ENCODE results near the gene AFF3.
A peak's percentile ranks its signal among the peaks of the same experiment; 100 is the strongest.

The AFF3 gene

DNA sequence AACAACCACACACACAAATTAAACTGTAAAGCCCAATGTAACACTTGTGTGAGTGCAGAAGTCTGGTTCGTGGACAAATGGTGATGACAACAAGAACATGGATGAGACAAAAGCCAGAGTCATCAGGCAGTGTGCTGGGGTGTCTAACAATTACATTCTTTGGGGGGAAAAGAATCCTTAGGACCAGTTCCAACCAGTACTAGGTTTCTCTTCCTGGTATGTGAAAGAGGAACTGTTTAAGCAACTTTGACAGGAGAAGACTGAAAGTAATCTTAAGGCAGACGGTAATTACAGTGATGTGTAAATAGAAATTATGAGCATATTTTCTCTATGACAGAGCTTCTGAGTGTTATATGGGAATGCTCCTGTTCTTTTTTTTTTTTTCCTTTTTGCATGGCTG is 133.4 kb downstream of the AFF3 start:
- DNase-seq (ENCODE audit: low read depth): peak; percentile 64

- DNase-seq (ENCODE audit: low read depth): no peak
Observed at GRCh38 chr2:100006516-100006915, 135.9 kb downstream of the AFF3 start.

DNA sequence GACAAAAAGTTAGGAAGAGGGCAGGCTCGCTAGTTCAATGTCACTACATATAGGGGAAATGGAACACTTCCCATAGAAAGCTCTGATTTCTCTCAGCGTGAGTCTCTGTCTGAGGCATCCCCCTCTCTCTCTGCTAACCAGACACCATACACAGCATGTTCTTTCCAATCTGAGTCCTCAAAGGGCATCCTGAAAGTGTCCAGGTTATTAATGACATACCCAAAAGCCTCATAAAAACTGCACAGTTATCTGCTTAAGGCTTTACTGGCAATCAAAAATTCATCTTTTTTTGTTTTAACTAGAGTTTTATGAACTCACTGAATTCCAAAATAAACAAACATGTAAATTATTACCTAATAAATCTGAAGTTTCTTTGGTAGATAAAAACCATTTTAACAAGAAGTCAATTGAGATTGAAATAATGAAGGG is 137.4 kb downstream of the AFF3 start:
- no peak for DNase-seq (ENCODE audit: low read depth)

DNA sequence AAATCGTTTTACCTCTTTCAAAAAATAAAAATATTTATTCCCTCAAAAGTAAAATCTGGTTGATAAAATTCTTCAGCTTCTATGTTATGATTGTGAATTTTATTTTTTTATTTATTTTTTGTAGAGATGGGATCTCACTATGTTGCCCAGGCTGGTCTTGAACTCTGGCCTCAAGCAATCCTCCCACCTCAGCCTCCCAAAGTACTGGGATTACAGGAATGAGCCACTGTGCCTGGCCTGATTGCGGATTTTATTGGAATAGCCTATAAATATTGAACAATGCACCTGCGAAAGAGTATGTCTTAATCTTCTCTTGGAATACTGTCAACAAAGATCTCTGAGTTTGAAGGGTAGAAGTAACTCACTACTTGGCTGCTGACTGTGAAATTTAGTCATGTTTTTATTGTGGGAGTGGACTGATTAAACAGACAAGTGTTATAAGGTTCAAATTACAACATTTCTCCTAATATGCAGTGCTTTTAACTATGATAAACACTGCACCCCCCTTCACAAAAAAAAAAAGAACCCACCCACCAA is 138.0 kb downstream of the AFF3 start:
- no peak for DNase-seq (ENCODE audit: low read depth)

GRCh38 chr2:100002059-100002458 is 140.3 kb downstream of the AFF3 start:
- DNase-seq (ENCODE audit: low read depth): no peak

- no peak for DNase-seq (ENCODE audit: low read depth)
Observed at GRCh38 chr2:100000915-100001707, 141.3 kb downstream of the AFF3 start.

DNA sequence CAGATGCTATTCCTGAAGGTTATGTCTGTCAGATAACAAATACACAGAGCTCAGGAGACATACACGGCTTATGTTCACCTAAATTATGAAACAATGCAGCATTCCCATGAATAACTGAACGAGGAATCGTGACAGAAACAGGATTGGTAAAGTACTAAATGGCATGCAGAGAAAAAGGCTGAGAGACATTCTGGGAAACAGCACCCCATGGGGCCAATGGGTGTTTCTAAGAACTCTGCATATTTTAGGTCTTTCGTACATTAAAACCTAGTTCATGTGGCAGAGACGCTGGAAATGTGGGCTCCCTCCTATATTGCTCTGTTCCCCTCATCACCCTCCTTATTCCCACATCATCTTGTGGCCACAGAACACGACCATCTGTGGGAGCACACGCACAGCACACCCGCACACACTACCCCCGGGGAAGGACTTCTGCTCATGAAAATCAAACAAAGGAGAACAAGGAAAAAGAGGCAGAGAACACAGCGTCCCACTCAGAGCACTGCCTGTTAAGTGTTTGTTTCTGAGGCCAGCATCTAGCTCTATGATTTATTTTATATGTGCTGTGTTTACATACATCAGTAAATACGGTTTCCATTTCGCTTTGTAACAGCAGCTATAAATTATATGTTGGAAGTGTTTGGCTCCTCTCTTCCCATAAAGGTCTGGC is 143.6 kb downstream of the AFF3 start:
- no peak for DNase-seq (ENCODE audit: low read depth)

DNA sequence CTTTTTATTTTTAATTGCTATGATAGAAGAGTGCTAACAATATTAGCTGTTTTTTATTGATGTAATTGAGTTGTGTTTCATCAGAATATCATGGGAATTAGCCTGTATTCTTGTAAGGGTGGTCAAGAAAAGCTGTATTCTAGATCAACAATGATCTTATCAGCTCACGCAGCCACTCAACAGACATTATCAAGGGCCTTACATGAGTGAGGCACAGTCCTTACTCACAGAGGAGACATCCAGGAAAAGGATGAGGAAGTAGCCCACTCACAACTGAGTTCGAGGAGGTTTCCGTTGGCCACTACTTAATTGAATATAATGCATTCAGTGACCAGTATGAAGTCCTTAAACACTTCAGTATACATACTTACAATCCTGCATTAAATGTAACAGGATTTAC is 152.5 kb downstream of the AFF3 start:
- no peak for DNase-seq (ENCODE audit: low read depth)

DNA sequence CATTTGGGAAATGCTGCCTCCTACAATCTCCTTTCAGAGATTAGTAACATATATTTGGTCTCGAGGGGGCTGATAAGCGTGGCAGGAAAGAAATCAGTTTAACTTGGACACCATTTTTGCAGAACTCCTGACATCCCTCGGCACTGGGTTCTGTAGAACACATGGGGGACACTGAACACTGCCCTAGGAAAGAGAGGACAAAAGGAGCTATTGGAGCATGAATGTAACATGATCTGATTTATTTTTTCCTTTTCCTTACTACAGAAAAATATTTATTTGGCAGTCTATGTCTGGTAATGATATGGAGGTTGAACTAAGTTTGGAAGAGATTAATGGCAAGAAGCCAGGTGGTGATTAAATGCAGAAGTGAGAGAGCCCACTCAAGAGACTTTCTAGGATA is 153.8 kb downstream of the AFF3 start:
- no peak for DNase-seq (ENCODE audit: low read depth)

GRCh38 chr2:99987160-99987559 is 155.2 kb downstream of the AFF3 start:
- DNase-seq (ENCODE audit: low read depth): no peak

- peak; percentile 54 for DNase-seq (ENCODE audit: low read depth)
Observed at GRCh38 chr2:99984799-99985515, 157.4 kb downstream of the AFF3 start.

- DNase-seq (ENCODE audit: low read depth): no peak
Observed at GRCh38 chr2:99982744-99983143, 159.6 kb downstream of the AFF3 start.

DNA sequence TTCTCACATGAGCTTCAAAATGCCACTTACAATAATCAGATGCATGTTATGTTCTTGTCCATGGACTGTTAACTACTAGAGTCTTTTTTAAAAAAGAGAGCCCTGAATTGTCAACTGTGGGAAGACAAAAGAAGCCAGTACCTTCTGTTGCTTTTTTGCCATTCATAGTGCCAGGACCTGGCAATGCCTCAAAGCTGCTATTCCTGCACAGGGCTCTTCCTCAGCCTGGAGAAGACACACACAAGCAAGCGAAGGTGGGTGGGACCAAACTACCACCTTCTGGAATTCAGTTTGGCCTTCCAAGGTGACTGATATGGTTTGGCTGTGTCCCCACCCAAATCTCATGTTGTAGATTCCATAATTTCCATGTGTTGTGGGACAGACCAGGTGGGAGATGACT is 160.6 kb downstream of the AFF3 start:
- DNase-seq (ENCODE audit: low read depth): no peak

DNA sequence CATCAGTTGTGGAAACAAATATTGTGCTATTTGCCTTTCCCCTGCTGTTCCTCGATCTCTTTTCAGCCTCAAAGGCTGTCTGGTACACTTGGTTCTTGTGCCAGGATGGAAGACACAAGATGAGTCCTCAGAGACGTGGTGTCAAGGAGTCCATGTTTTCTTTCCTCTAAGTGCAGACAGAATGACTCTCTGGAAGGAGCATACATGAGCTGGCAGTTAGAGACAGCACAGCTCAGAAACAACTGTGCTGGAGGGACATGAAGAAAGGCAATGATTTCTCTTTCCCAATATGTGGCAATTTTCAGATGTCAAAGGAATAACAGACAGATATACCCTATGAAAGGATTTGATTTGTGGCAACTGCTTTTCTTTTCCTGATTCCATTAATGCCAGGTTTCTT is 162.2 kb downstream of the AFF3 start:
- DNase-seq (ENCODE audit: low read depth): no peak

DNA sequence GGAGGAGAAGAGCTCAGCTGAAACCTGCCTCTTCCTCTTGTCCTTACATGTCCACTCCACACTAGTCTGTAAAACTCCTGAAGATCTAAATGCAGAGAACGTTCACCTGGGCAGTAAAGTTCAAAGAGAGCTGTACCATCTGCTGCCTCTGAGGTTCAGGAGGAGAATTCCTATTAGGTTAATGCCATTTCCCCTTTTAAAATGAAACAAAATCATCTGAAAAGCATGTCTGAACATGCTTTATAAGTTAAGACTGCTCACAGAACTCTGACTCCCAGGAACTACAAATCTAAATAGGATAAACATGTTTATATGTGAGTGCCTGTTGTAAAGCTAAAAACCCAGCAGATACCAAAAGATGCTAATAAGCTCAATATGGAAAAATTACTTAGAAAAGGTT is 164.4 kb downstream of the AFF3 start:
- DNase-seq (ENCODE audit: low read depth): no peak

GRCh38 chr2:99975386-99975785 is 167.0 kb downstream of the AFF3 start:
- no peak for DNase-seq (ENCODE audit: low read depth)

DNA sequence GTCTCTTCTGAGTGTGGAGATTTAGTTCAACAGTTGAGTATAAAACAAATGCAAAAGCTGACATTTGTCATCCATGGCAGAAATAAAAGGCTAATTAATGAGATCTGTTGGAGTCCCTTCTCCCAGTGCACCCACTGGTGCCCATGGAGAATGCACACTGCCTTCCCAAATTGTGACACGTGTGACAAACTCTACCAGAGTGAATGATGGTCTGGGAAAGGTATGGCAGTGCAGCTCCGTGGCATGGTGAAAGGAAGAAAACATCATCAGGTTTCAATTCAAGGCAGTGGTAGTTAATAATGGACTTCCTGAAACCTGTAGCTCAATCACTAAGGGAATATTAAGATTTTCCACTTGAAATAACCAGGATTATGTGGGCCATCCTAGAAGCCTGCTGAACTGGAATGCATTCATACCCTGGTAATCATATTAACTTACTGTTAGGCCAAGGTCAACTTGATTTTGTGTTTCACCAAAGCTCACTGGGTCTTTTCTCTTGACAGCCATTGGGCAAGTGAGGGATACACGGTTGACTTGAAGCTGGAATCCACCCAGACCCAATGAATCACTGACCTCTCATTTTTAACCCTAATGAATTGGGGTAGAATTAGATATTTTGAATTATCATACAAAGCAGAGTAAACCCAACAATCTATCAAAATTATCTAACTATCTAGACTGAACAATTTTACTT is 167.6 kb downstream of the AFF3 start:
- no peak for DNase-seq (ENCODE audit: low read depth)

GRCh38 chr2:99974275-99974674 is 168.1 kb downstream of the AFF3 start:
- no peak for DNase-seq (ENCODE audit: low read depth)

DNA sequence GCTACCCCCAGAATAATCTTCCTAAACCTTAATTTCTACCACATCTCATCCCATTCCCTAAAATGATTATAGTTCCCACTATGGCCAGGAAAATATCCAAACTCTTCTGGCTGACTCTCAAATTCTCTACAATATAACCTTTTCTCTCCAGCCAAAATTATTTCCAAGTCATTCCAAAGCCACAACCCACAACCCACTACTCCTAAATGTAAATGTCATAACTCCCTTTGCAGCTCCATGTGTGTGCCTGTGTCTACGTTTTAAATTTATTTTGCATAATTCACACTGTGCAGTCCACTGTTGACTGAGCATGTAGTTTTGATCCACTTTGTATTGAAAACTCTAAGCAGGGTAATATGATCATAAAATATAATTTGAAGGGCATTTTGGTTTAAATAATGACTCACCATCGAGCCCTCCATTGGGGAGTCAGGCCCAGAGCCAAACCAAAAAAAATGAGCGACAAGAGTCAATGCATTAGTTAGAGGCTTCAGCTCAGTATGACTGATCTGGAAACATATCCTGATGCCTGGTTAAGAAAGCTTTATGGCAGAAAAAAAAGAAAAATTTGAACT is 171.0 kb downstream of the AFF3 start:
- no peak for DNase-seq (ENCODE audit: low read depth)

- DNase-seq (ENCODE audit: low read depth): no peak
Observed at GRCh38 chr2:99970292-99970868, 172.0 kb downstream of the AFF3 start.

DNA sequence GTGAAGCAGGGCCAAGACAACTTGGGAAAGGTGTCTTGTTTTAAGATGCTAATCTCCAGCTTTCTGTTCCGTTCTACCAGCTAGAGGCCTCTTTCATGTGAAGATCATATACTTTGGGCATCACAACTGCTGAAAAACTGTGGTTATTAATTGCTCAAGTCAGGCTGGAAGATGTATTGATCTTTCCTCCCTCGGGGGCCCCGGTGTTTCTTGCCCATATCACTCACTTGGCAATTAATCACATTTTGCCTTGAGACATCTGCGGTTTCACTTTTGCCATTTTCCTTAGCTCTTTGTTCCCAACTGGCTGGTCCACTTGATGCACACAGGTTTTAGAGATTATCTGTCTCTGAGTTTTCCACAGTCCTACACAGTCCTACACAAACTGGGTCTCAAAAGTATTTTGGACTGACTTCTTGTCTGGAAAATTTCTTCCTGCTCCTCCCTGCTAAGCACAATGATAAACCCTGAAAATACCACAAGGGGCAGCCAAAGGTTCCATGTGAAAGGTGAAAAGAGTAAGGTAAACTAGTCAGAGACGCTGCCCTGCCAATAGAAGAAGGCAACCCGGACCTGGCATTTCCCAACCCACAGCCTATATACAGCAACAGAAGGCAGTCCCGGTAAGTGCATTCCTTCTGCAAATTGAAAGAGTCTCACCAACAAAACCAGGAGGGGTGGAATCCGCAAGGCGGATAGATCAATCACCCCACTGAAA is 181.0 kb downstream of the AFF3 start:
- DNase-seq (ENCODE audit: low read depth): no peak

Measured in GM04504 (cell line).